ENCODE measurements around the gene ZNF783.

ZNF783 gene

DNA sequence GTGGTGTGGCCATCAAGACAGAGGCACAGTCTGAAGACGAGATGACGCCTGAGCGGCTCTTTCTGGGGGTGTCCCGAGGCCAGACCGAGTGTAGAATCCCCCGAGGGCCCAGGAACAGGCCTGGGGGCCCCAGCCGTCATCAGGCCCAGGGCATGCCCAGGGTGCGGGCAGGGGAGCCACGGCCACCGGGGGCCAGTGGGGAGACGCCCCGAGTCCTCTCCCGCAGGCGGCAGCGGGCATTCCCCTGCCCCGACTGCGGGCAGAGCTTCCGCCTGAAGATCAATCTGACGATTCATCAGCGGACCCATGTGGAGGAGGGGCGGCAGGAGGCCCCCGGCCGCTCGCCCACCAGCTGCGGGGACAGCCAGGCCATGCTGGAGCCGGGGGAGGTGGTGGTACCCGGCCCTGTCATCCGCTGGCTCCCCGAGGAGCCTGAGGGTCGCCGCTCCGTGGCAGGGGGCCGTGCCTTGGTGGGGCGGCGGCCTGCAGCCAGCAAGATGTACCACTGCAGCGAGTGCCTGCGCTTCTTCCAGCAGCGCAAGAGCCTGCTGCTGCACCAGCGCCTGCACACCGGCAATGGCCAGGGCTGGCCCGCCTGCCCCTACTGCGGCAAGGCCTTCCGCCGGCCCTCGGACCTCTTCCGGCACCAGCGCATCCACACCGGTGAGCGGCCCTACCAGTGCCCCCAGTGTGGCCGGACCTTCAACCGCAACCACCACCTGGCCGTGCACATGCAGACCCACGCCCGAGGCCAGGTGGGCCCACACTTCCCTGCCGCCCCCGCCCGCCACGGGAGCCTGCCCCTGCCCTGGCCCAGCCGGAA, 19.7 kb downstream of the ZNF783 start:
- Histone ChIP-seq H3K4me1 (ENCODE audit: low read length) (no peaks in the 10 kb centered on the region), H4K20me1 (ENCODE audit: insufficient read depth, low read length) (0 out of 2 replicates have a peak, but pooled peaks cover 3% of the 10 kb centered on the region), H2AFZ (ENCODE audit: low read depth, low read length) (no peak overlapping the region), H3K9ac (ENCODE audit: low read length) (no peak overlapping the region), H3K4me2 (ENCODE audit: low read length) (no peak overlapping the region), H3K27ac (ENCODE audit: low read length) (no peak overlapping the region), H3K36me3 (replicated peaks; ENCODE audit: low read depth, low read length) (peaks cover 47% of the 10 kb centered on the region), H3K27me3 (ENCODE audit: low read depth, low read length) (no peaks in the 10 kb centered on the region), H3K9me3 (ENCODE audit: insufficient read depth, low read length) (no peaks in the 10 kb centered on the region), H3K4me3 (ENCODE audit: low read length) (no peak overlapping the region), H3K79me2 (ENCODE audit: low read length) (no peaks in the 10 kb centered on the region)
- TF ChIP-seq, protein P1, sequence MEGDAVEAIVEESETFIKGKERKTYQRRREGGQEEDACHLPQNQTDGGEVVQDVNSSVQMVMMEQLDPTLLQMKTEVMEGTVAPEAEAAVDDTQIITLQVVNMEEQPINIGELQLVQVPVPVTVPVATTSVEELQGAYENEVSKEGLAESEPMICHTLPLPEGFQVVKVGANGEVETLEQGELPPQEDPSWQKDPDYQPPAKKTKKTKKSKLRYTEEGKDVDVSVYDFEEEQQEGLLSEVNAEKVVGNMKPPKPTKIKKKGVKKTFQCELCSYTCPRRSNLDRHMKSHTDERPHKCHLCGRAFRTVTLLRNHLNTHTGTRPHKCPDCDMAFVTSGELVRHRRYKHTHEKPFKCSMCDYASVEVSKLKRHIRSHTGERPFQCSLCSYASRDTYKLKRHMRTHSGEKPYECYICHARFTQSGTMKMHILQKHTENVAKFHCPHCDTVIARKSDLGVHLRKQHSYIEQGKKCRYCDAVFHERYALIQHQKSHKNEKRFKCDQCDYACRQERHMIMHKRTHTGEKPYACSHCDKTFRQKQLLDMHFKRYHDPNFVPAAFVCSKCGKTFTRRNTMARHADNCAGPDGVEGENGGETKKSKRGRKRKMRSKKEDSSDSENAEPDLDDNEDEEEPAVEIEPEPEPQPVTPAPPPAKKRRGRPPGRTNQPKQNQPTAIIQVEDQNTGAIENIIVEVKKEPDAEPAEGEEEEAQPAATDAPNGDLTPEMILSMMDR (IDR thresholded peaks at IDR 0.05; ENCODE audit: low read depth, low read length): no peak
- no peak for TF ChIP-seq EZH2phosphoT487 (IDR thresholded peaks at IDR 0.05; ENCODE audit: low read depth)

DNA sequence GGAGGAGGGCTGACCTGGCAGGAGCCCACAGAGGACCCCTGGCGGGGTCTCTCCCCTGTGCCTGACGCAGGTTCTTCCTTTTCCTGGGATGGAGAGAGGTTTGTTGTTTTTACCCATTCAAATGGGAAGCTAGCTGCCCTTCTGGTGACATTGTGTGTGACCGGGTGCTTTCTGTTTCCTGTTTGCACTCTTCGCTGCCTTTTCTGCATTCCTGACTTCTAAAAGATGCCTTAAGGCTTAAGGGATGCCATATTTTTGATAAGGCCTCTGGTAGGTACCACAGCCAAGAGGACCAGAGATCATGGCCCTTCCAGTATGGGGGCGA, 20.3 kb downstream of the ZNF783 start:
- 0 out of 2 replicates have a peak, but pooled peaks cover 3% of the 10 kb centered on the region for H4K20me1 ChIP-seq (ENCODE audit: insufficient read depth, low read length)
- no peak overlapping the region for H2AFZ ChIP-seq (ENCODE audit: low read depth, low read length)
- H3K9ac ChIP-seq (ENCODE audit: low read length): no peak overlapping the region
- no peak overlapping the region for H3K4me3 ChIP-seq (ENCODE audit: low read length)
- no peak overlapping the region for H3K27ac ChIP-seq (ENCODE audit: low read length)
- H3K79me2 ChIP-seq (ENCODE audit: low read length): no peaks in the 10 kb centered on the region
- H3K4me2 ChIP-seq (ENCODE audit: low read length): no peak overlapping the region
- no peaks in the 10 kb centered on the region for H3K9me3 ChIP-seq (ENCODE audit: insufficient read depth, low read length)
- H3K4me1 ChIP-seq (ENCODE audit: low read length): no peaks in the 10 kb centered on the region
- no peaks in the 10 kb centered on the region for H3K27me3 ChIP-seq (ENCODE audit: low read depth, low read length)
- peaks cover 48% of the 10 kb centered on the region for H3K36me3 ChIP-seq (replicated peaks; ENCODE audit: low read depth, low read length)
- no peak for TF ChIP-seq EZH2phosphoT487 (IDR thresholded peaks at IDR 0.05; ENCODE audit: low read depth)
- TF ChIP-seq, protein P1 (IDR thresholded peaks at IDR 0.05; ENCODE audit: low read depth, low read length): no peak

DNA sequence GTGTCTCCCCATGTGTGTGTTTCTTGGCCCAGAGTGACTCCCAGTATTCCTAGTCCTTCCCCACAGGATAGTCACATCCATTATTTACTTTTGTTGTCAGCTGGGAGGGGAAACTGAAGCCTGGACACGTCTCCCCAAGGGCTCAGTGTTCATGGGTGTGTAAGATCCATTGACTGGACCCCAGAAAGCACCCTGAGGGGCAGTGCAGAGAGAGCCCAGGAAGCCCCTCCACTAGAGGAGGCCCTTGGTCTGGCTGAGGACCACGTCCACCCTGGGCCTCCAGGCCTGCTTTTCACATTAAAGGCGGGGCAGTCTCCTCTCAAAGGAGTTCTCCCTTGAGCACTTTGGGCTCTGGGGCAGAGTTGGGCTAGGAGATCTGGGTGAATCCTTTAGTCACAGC, 21.3 kb downstream of the ZNF783 start:
- no peak overlapping the region for H3K9ac ChIP-seq (ENCODE audit: low read length)
- H2AFZ ChIP-seq (ENCODE audit: low read depth, low read length): no peak overlapping the region
- no peak overlapping the region for H3K27ac ChIP-seq (ENCODE audit: low read length)

GRCh38 chr7:149284343-149284742, 22.3 kb downstream of the ZNF783 start:
- H3K9ac ChIP-seq (ENCODE audit: low read length): no peak overlapping the region
- 0 out of 2 replicates have a peak, but pooled peaks cover 3% of the 10 kb centered on the region for H4K20me1 ChIP-seq (ENCODE audit: insufficient read depth, low read length)
- H3K4me3 ChIP-seq (ENCODE audit: low read length): no peak overlapping the region
- H3K4me1 ChIP-seq (ENCODE audit: low read length): no peaks in the 10 kb centered on the region
- no peaks in the 10 kb centered on the region for H3K9me3 ChIP-seq (ENCODE audit: insufficient read depth, low read length)
- no peak overlapping the region for H3K27ac ChIP-seq (ENCODE audit: low read length)
- no peak overlapping the region for H3K4me2 ChIP-seq (ENCODE audit: low read length)
- no peaks in the 10 kb centered on the region for H3K79me2 ChIP-seq (ENCODE audit: low read length)
- H2AFZ ChIP-seq (ENCODE audit: low read depth, low read length): no peak overlapping the region
- H3K36me3 ChIP-seq (replicated peaks; ENCODE audit: low read depth, low read length): peaks cover 41% of the 10 kb centered on the region
- no peaks in the 10 kb centered on the region for H3K27me3 ChIP-seq (ENCODE audit: low read depth, low read length)
- TF ChIP-seq, protein P1 (IDR thresholded peaks at IDR 0.05; ENCODE audit: low read depth, low read length): no peak
- TF ChIP-seq EZH2phosphoT487 (IDR thresholded peaks at IDR 0.05; ENCODE audit: low read depth): no peak

More for the DNA sequence above, 21.3 kb downstream of the ZNF783 start:
- TF ChIP-seq EZH2phosphoT487 (IDR thresholded peaks at IDR 0.05; ENCODE audit: low read depth): no peak
- TF ChIP-seq, protein P1 (IDR thresholded peaks at IDR 0.05; ENCODE audit: low read depth, low read length): no peak
- Histone ChIP-seq H3K4me3 (ENCODE audit: low read length) (no peak overlapping the region), H4K20me1 (ENCODE audit: insufficient read depth, low read length) (0 out of 2 replicates have a peak, but pooled peaks cover 3% of the 10 kb centered on the region), H3K9me3 (ENCODE audit: insufficient read depth, low read length) (no peaks in the 10 kb centered on the region), H3K4me2 (ENCODE audit: low read length) (no peak overlapping the region), H3K27me3 (ENCODE audit: low read depth, low read length) (no peaks in the 10 kb centered on the region), H3K79me2 (ENCODE audit: low read length) (no peaks in the 10 kb centered on the region), H3K4me1 (ENCODE audit: low read length) (no peaks in the 10 kb centered on the region), H3K36me3 (replicated peaks; ENCODE audit: low read depth, low read length) (peaks cover 50% of the 10 kb centered on the region)

Measured in OCI-LY3 (cell line).